ENCODE data around the gene GREB1.

Gene GREB1

DNA sequence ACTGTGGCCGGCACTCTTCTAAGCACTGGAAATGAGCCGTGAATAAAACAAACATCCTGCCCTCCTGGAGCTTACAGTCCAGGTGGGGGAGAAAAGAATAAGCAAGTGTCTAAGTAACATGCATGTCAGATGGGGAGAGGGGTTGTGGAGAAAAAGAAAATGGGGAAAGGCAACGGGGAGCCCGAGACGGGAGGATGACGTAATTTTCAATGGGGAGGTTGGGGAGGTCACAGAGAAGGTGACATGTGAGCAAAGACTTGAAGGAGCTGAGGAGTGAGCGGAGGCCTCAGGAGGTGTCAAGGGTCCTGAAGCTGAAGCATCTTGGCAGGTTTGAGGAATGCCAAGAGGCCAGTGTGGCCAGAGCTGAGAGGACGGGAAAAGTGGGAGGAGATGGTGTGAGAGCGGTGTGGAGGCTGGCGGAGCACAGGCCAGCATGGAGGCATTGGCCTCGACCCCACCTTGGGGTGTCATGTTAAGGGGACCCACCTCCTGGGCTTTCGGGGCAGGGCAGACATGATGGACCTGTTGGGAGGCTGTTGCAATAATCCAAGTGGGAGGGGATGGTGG, 151.1 kb downstream of the GREB1 start:
- no peak overlapping the region for H3K27ac Mint-ChIP-seq
- DNase-seq (no peak), ATAC-seq (replicated peaks) (no peak)
- H3K27me3 Mint-ChIP-seq: peaks cover 38 to 55% of the 10 kb centered on the region in 2 donors
- peaks cover 12 to 20% of the 10 kb centered on the region in 2 donors for H3K4me1 Mint-ChIP-seq
- H3K36me3 Mint-ChIP-seq: no peaks in the 10 kb centered on the region
- H3K4me3 Mint-ChIP-seq: no peak overlapping the region
- no peaks in the 10 kb centered on the region for H3K9me3 Mint-ChIP-seq

DNA sequence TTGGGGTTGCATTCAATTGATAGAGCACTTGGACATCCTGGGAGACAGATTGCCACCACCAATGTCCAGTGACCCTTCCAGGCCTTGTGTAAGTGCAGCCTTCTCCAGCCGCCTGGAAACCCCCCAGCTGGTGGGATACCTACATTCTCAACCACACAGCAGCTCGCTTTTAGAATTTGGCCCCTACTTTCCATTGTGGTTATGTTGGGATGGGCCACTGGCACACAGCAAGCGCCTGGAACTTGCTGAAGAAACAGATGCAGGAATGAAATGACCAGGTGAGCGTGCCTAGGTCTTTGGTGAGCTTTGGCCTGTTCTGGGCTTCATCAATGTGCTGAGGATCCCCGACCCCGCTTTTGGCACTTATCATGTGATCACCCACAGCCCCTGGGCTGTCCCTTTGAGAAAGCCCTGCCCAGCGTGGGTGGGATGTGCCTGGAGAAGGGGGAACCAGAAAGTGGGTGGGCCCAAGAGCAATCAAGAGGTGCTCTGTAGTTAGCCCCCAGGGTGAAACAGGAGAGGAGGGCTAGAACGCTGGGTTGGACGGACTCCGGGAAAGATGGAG, 152.1 kb downstream of the GREB1 start:
- Mint-ChIP-seq H3K27ac (no peak overlapping the region), H3K4me3 (no peak overlapping the region), H3K4me1 (peaks cover 12 to 20% of the 10 kb centered on the region in 2 donors), H3K36me3 (no peaks in the 10 kb centered on the region), H3K9me3 (no peaks in the 10 kb centered on the region), H3K27me3 (peaks cover 33 to 49% of the 10 kb centered on the region in 2 donors)
- no peak for ATAC-seq (replicated peaks)
- no peak for DNase-seq

DNA sequence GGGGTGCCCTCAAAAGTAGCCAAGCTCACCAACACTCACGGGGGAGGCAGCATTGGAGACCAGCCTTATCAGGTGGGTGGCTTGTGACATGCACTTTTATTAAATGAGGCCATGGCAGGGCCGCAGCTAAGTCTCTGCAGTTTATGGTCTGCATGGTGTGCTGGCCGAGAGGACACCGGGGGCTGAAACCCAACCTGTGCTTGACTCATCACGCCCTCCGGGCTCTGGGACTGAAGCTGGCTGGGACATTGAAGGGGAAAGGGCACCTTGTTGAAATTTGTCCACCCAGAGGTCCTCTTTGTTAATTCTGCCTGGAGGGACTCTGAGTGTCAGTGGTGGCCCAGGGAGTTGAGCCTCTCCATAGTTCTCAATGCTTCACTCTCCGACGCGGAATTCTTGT, 153.9 kb downstream of the GREB1 start:
- Mint-ChIP-seq H3K9me3 (no peaks in the 10 kb centered on the region), H3K36me3 (no peaks in the 10 kb centered on the region), H3K27ac (no peak overlapping the region), H3K4me1 (peaks cover 8 to 11% of the 10 kb centered on the region in 2 donors), H3K4me3 (no peak overlapping the region), H3K27me3 (peaks cover 31 to 39% of the 10 kb centered on the region in 2 donors)
- no peak for ATAC-seq (replicated peaks)
- no peak for DNase-seq

DNA sequence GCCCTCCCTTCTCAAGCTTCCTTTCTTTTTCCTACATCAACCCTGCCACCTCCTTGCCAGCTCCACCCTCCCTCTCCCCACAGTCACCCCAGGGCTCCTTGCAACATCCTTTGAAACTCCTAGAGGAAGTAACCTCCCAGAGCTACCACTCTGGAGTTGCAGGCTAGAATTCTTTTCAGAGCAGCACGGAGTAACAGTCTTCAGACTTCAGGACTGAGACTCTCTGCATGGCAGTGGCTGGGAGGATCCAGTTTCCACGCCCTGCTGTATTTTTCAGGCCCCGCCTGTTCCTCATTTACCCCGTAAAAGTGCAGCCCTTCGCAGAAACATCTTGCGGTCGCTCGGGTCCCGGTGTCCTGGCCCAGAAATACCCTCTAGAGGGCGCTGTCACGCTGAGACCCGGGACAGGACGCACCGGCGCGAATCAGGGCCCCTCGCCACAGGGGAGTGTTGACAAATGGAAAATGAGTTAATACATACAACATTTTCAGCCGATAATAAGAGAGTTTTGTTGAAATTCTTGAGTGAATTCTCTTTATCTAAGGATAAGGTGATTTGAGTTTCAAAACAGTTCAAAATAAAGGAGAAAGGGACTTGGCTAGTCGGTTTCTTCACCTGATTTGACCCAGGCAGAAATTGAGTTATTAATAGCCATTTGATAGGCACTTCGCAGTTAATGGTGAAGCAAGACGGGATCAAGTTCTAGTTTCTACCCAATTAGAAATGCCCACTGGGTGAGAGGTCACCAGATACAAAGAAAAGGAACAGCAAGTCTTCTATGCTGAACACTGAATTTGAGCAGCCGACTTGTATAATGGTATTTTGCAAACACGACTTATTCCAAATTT, 154.6 kb downstream of the GREB1 start:
- peaks cover 10 to 11% of the 10 kb centered on the region in 2 donors for H3K4me1 Mint-ChIP-seq
- H3K9me3 Mint-ChIP-seq: no peaks in the 10 kb centered on the region
- peak; percentile 92 to 94 for ATAC-seq (replicated peaks)
- peak overlapping the region; percentile 16 for H3K27ac Mint-ChIP-seq
- peak; percentile 57 for DNase-seq
- H3K36me3 Mint-ChIP-seq: no peaks in the 10 kb centered on the region
- peak overlapping the region; percentile 64 to 77 for H3K4me3 Mint-ChIP-seq
- H3K27me3 Mint-ChIP-seq: peaks cover 27 to 33% of the 10 kb centered on the region in 2 donors

DNA sequence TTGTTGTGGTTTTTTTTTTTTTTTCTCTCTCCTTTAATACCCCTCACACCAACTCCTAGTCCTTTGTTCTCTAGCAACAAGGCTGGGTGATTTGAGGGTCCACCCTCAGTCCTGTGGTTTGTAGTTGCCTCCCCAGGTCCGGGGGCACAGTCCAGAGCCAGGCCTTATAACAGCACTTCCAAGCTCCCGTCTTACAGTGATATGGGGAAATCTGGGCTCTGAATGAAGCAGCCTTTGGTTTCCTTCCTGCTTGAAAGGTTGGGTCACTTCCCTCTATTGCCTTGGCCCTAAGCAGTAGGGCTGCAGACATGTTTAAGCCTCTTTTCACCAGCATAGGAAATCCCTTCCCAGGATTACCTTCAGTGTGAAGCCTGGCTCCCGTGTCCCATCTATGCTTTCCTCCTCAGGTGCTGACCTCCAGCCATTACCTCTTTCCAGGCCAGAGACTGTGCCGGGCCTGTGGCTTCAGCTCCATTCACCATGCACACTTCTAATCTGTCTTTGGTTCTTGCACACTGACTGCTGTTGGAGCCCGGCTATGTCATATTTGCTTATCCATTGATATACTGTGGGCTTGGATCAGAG, 157.3 kb downstream of the GREB1 start:
- DNase-seq (no peak), ATAC-seq (replicated peaks) (no peak)
- no peaks in the 10 kb centered on the region for H3K9me3 Mint-ChIP-seq
- H3K36me3 Mint-ChIP-seq: no peaks in the 10 kb centered on the region
- H3K4me3 Mint-ChIP-seq: no peak overlapping the region
- no peak overlapping the region for H3K27ac Mint-ChIP-seq
- H3K27me3 Mint-ChIP-seq: peaks cover 16 to 25% of the 10 kb centered on the region in 2 donors
- H3K4me1 Mint-ChIP-seq: peaks cover 10 to 11% of the 10 kb centered on the region in 2 donors
